ENCODE data around the gene SLC7A8.

The SLC7A8 gene

DNA sequence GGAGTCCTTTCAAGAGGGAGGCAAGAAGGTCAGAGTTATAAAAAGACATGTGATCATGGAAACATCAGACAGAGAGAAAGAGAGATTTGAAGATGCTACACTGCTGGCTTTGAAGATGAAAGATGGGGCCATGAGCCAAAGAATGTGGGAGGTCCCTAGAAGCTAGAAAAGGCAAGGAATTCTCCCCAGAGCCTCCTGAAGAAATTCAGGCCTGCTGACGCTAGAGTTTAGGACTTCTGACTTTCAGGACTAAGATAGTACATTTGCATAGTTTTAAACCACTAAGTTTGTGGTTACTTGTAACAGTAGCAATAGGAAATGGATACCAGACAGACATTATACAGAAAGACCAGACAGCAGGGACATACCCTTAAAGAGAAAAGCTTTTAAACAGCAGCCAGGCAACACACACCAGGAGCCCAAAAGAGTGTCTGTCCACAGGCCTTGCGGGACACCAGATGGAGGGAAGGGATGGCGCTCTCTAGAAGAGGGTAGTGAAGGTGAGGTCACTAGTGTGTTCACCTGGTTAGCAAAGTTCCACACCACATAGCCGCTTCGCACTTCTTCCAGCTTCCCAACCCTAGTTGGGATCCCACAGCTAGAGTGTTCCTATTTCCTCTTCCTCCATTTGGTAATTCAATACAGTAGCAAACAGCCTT, 34.7 kb downstream of the SLC7A8 start:
- no peak overlapping the region for H3K27ac ChIP-seq (replicated peaks)
- no peaks in the 10 kb centered on the region for H3K27me3 ChIP-seq (ENCODE audit: insufficient read depth, poor library complexity, severe bottlenecking)
- no peak for DNase-seq (ENCODE audit: low read depth in 1 of 2, low spot score in 1 of 2)
- H3K4me3 ChIP-seq (replicated peaks; ENCODE audit: insufficient read depth, low read length), result no peak overlapping the region
- TF ChIP-seq GABPA (IDR thresholded peaks at IDR 0.05; ENCODE audit: low read depth) (no peak), POLR2AphosphoS5 (IDR thresholded peaks at IDR 0.05; ENCODE audit: low read depth) (no peak), SPI1 (IDR thresholded peaks at IDR 0.05; ENCODE audit: borderline replicate concordance, low read depth) (no peak)
- TF ChIP-seq, protein P1, sequence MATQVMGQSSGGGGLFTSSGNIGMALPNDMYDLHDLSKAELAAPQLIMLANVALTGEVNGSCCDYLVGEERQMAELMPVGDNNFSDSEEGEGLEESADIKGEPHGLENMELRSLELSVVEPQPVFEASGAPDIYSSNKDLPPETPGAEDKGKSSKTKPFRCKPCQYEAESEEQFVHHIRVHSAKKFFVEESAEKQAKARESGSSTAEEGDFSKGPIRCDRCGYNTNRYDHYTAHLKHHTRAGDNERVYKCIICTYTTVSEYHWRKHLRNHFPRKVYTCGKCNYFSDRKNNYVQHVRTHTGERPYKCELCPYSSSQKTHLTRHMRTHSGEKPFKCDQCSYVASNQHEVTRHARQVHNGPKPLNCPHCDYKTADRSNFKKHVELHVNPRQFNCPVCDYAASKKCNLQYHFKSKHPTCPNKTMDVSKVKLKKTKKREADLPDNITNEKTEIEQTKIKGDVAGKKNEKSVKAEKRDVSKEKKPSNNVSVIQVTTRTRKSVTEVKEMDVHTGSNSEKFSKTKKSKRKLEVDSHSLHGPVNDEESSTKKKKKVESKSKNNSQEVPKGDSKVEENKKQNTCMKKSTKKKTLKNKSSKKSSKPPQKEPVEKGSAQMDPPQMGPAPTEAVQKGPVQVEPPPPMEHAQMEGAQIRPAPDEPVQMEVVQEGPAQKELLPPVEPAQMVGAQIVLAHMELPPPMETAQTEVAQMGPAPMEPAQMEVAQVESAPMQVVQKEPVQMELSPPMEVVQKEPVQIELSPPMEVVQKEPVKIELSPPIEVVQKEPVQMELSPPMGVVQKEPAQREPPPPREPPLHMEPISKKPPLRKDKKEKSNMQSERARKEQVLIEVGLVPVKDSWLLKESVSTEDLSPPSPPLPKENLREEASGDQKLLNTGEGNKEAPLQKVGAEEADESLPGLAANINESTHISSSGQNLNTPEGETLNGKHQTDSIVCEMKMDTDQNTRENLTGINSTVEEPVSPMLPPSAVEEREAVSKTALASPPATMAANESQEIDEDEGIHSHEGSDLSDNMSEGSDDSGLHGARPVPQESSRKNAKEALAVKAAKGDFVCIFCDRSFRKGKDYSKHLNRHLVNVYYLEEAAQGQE (IDR thresholded peaks at IDR 0.05; ENCODE audit: insufficient replicate concordance, low read depth), result no peak
- TF ChIP-seq, protein P2, sequence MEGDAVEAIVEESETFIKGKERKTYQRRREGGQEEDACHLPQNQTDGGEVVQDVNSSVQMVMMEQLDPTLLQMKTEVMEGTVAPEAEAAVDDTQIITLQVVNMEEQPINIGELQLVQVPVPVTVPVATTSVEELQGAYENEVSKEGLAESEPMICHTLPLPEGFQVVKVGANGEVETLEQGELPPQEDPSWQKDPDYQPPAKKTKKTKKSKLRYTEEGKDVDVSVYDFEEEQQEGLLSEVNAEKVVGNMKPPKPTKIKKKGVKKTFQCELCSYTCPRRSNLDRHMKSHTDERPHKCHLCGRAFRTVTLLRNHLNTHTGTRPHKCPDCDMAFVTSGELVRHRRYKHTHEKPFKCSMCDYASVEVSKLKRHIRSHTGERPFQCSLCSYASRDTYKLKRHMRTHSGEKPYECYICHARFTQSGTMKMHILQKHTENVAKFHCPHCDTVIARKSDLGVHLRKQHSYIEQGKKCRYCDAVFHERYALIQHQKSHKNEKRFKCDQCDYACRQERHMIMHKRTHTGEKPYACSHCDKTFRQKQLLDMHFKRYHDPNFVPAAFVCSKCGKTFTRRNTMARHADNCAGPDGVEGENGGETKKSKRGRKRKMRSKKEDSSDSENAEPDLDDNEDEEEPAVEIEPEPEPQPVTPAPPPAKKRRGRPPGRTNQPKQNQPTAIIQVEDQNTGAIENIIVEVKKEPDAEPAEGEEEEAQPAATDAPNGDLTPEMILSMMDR (IDR thresholded peaks at IDR 0.05; ENCODE audit: insufficient read depth, low read length), result no peak

DNA sequence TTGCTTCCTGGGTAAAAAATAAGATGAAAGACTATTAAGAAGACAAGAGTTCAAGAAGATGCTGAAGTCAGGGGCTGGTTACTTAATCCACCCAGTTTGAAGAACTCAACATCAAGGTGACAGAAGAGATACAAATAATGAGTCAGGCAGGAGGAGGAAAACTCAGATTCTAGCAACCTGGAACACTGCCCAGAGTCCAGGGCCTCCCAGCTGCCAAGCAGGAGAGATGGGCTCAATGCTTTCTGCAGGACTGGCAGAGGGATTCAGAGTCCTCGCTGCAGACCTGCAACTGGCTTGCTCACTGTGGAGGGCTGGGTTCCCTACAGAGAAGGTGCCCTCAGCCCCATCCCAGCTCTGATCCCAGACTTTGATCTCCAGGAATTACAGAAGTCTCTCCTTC, 35.8 kb downstream of the SLC7A8 start:
- Histone ChIP-seq H3K27ac (replicated peaks) (no peak overlapping the region), H3K4me3 (replicated peaks; ENCODE audit: insufficient read depth, low read length) (no peak overlapping the region), H3K27me3 (ENCODE audit: insufficient read depth, poor library complexity, severe bottlenecking) (no peaks in the 10 kb centered on the region)
- no peak for DNase-seq (ENCODE audit: low read depth in 1 of 2, low spot score in 1 of 2)
- TF ChIP-seq, protein P1 (IDR thresholded peaks at IDR 0.05; ENCODE audit: insufficient replicate concordance, low read depth), result no peak
- no peak for TF ChIP-seq GABPA (IDR thresholded peaks at IDR 0.05; ENCODE audit: low read depth)

DNA sequence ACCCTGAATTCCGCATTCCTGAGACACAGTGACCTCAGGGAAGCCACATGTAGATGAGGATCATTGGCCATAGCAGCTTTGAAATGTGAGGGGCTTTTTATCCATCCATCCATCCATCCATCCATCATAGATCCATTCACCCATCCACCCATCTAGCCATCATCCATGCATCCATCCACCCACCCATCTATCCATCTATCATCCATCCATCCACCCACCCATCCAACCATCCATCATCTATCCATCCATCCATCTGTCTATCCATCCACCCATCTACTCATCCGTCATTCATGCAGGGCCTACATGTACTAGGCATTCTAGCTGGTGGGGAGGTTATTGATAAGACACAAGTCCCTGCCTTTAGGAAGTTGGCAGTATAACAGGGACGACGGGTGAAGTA, 36.5 kb downstream of the SLC7A8 start:
- no peak for DNase-seq (ENCODE audit: low read depth in 1 of 2, low spot score in 1 of 2)
- H3K27ac ChIP-seq (replicated peaks), result no peak overlapping the region
- no peaks in the 10 kb centered on the region for H3K27me3 ChIP-seq (ENCODE audit: insufficient read depth, poor library complexity, severe bottlenecking)
- TF ChIP-seq POLR2AphosphoS5 (IDR thresholded peaks at IDR 0.05; ENCODE audit: low read depth), result no peak
- TF ChIP-seq, protein P1 (IDR thresholded peaks at IDR 0.05; ENCODE audit: insufficient replicate concordance, low read depth), result no peak
- no peak for TF ChIP-seq GABPA (IDR thresholded peaks at IDR 0.05; ENCODE audit: low read depth)
- TF ChIP-seq, protein P2 (IDR thresholded peaks at IDR 0.05; ENCODE audit: insufficient read depth, low read length), result no peak
- TF ChIP-seq SPI1 (IDR thresholded peaks at IDR 0.05; ENCODE audit: borderline replicate concordance, low read depth), result no peak
- H3K4me3 ChIP-seq (replicated peaks; ENCODE audit: insufficient read depth, low read length), result no peak overlapping the region
